ENCODE data around the gene TBC1D5. TPM values are rescaled to one million over a fixed set of nuclear protein-coding genes. Genes with fewer than 3 reads are reported as not detected.

Gene TBC1D5
- total RNA-seq, 1 experiment from 2014 or later = 33.9 TPM

GRCh38 chr3:17340693-17341092 is 401.7 kb downstream of the TBC1D5 start:
- Histone ChIP-seq H3K9me2 (ENCODE audit: insufficient read depth) (no peaks in the 10 kb centered on the region), H3K4me2 (ENCODE audit: low read length) (no peak overlapping the region), H3K79me2 (ENCODE audit: insufficient read depth, low read length) (no peaks in the 10 kb centered on the region), H3K4me3 (replicated peaks in 1 of 2; ENCODE audit: low read depth in 1 of 2, low read length in 2 of 2) (no peak overlapping the region), H3K9me3 (ENCODE audit: control insufficient read depth in 1 of 2, insufficient read depth in 1 of 2, low read depth in 1 of 2, low read length in 2 of 2) (no peaks in the 10 kb centered on the region), H3K36me3 (ENCODE audit: control insufficient read depth in 1 of 2, insufficient read depth in 2 of 2, low read length in 2 of 2) (no peaks in the 10 kb centered on the region), H4K20me1 (ENCODE audit: insufficient read depth) (0 out of 2 replicates have a peak, but pooled peaks cover 3% of the 10 kb centered on the region), H3K27me3 (ENCODE audit: insufficient read depth, low read length) (no peaks in the 10 kb centered on the region), H3K9ac (ENCODE audit: low read length) (no peak overlapping the region), H3K27ac (ENCODE audit: low read depth, low read length) (no peak overlapping the region), H2AFZ (ENCODE audit: low read depth, low read length, poor library complexity, severe bottlenecking) (no peak overlapping the region), H3K4me1 (ENCODE audit: control insufficient read depth in 1 of 2, insufficient read depth in 2 of 2, low read length in 2 of 2) (no peaks in the 10 kb centered on the region)
- ChIA-PET RAD21 (ENCODE audit: low non-redundant PET in 1 of 2, low total read pairs in 2 of 2, uncharacterized antibody in 2 of 2, unreplicated experiment in 2 of 2) (no interaction called here), CTCF (no interaction called here), POLR2A (no interaction called here)
- TF ChIP-seq SP1 (IDR thresholded peaks at IDR 0.05; ENCODE audit: low read depth) (no peak), CBX3 (IDR thresholded peaks at IDR 0.05; ENCODE audit: low read depth) (no peak), EZH2 (IDR thresholded peaks at IDR 0.05) (no peak), ATF3 (IDR thresholded peaks at IDR 0.05) (no peak), ZFX (IDR thresholded peaks at IDR 0.05) (no peak), JUND (IDR thresholded peaks at IDR 0.05) (no peak), CTCF (IDR thresholded peaks at IDR 0.05 in 2 of 3, conservative IDR thresholded peaks at IDR 0.05 in 1 of 3; ENCODE audit: borderline replicate concordance in 1 of 3, insufficient read depth in 1 of 3, low read depth in 2 of 3, low read length in 2 of 3) (no peak), MAX (IDR thresholded peaks at IDR 0.05) (no peak), EGR1 (IDR thresholded peaks at IDR 0.05; ENCODE audit: low read depth) (no peak), FOSL1 (IDR thresholded peaks at IDR 0.05; ENCODE audit: low read depth) (no peak), TCF7L2 (IDR thresholded peaks at IDR 0.05; ENCODE audit: borderline replicate concordance, extremely low read depth, insufficient read depth, insufficient read length) (no peak), ZBTB33 (IDR thresholded peaks at IDR 0.05; ENCODE audit: extremely low read depth, insufficient replicate concordance, low read length) (no peak), CEBPB (IDR thresholded peaks at IDR 0.05; ENCODE audit: low read depth) (no peak), ELF1 (IDR thresholded peaks at IDR 0.05; ENCODE audit: borderline replicate concordance, low read depth) (no peak), REST (IDR thresholded peaks at IDR 0.05; ENCODE audit: low read depth) (no peak), ZNF274 (IDR thresholded peaks at IDR 0.05; ENCODE audit: low read depth, low read length) (no peak), POLR2A (IDR thresholded peaks at IDR 0.05; ENCODE audit: borderline replicate concordance, extremely low read depth, insufficient read depth, insufficient read length) (no peak)
- ATAC-seq (no peak), DNase-seq (ENCODE audit: low read depth, low spot score) (no peak)
- intact Hi-C loops (cut with micrococcal nuclease) = no loop called here
- BruUV-seq (replicated peaks) = no TSS peak

Data from HCT116 (cell line).